ENCODE data around the gene TMEM87B. TPM values are rescaled to one million over a fixed set of nuclear protein-coding genes. Genes with fewer than 3 reads are reported as not detected.
A peak's percentile ranks its signal among the peaks of the same experiment; 100 is the strongest.

Gene TMEM87B
- total RNA-seq, 2 donors from 2014 or later = 21.5 to 60.7 TPM

GRCh38 chr2:112053917-112054846 lies 887 bp upstream of the TMEM87B start:
- no peaks in the 10 kb centered on the region for H3K27me3 ChIP-seq (replicated peaks; ENCODE audit: insufficient read depth)
- peaks cover 13% of the 10 kb centered on the region for H3K4me1 ChIP-seq (replicated peaks)
- intact Hi-C loops (cut with DNase I) = loop anchor here (2.0 to 10.0 kb wide), 4 partner anchors 155 to 531 kb away; partner anchors contain the start of genes CHCHD5, MERTK, RGPD8 and TTL
- no peaks in the 10 kb centered on the region for H3K36me3 ChIP-seq
- TF ChIP-seq CTCF (IDR thresholded peaks at IDR 0.05) = no peak
- peak; percentile 57 for TF ChIP-seq POLR2AphosphoS5 (IDR thresholded peaks at IDR 0.05)
- TF ChIP-seq POLR2A (IDR thresholded peaks at IDR 0.05) = peak; percentile 45
- H3K9me3 ChIP-seq = no peaks in the 10 kb centered on the region
- H3K4me3 ChIP-seq = peak overlapping the region; percentile 30 to 47
- under 1% methylated on average over 62 of the region's 62 CpGs for WGBS
- DNase-seq (ENCODE audit: low spot score) = peak; percentile 97
- H3K27ac ChIP-seq = peak overlapping the region; percentile 87 to 90

GRCh38 chr2:112055730-112056625 lies 909 bp downstream of the TMEM87B start:
- H3K9me3 ChIP-seq = no peaks in the 10 kb centered on the region
- DNase-seq (ENCODE audit: low spot score) = peak; percentile 63
- intact Hi-C loops (cut with DNase I) = loop anchor here (2.0 to 10.0 kb wide), 5 partner anchors 157 to 529 kb away; partner anchors contain the start of genes CHCHD5, MERTK, RGPD8 and ZC3H6
- TF ChIP-seq POLR2A (IDR thresholded peaks at IDR 0.05) (peak; percentile 12), CTCF (IDR thresholded peaks at IDR 0.05) (no peak), POLR2AphosphoS5 (IDR thresholded peaks at IDR 0.05) (peak; percentile 65)
- peaks cover 13% of the 10 kb centered on the region for H3K4me1 ChIP-seq (replicated peaks)
- peak overlapping the region; percentile 93 to 96 for H3K27ac ChIP-seq
- H3K27me3 ChIP-seq (replicated peaks; ENCODE audit: insufficient read depth) = no peaks in the 10 kb centered on the region
- peak overlapping the region; percentile 90 to 95 for H3K4me3 ChIP-seq
- under 1% methylated on average over 30 of the region's 42 CpGs for WGBS
- no peaks in the 10 kb centered on the region for H3K36me3 ChIP-seq

- no peaks in the 10 kb centered on the region for H3K27me3 ChIP-seq (replicated peaks; ENCODE audit: insufficient read depth)
- H3K4me3 ChIP-seq = peak overlapping the region; percentile 90 to 95
- H3K27ac ChIP-seq = peak overlapping the region; percentile 93 to 96
- intact Hi-C loops (cut with DNase I) = loop anchor here (5.0 to 10.0 kb wide), 4 partner anchors 201 to 528 kb away; partner anchors contain the start of genes CHCHD5, RGPD8, ZC3H6 and ZC3H8
- H3K9me3 ChIP-seq = no peaks in the 10 kb centered on the region
- 9% methylated on average over 3 of the region's 3 CpGs for WGBS
- no peak for DNase-seq (ENCODE audit: low spot score)
- H3K4me1 ChIP-seq (replicated peaks) = peaks cover 13% of the 10 kb centered on the region
- TF ChIP-seq CTCF (IDR thresholded peaks at IDR 0.05) = no peak
- no peak for TF ChIP-seq POLR2A (IDR thresholded peaks at IDR 0.05)
- TF ChIP-seq POLR2AphosphoS5 (IDR thresholded peaks at IDR 0.05) = no peak
- no peaks in the 10 kb centered on the region for H3K36me3 ChIP-seq
These were observed 1.5 kb downstream of the TMEM87B start for GRCh38 chr2:112056626-112056987.

- H3K27ac ChIP-seq = no peak overlapping the region
- intact Hi-C loops (cut with DNase I) = loop anchor here (5.0 to 10.0 kb wide), 4 partner anchors 198 to 525 kb away; partner anchors contain the start of genes CHCHD5, RGPD8, ZC3H6 and ZC3H8
- no peak for TF ChIP-seq POLR2A (IDR thresholded peaks at IDR 0.05)
- TF ChIP-seq POLR2AphosphoS5 (IDR thresholded peaks at IDR 0.05) = no peak
- TF ChIP-seq CTCF (IDR thresholded peaks at IDR 0.05) = no peak
- peaks cover 13% of the 10 kb centered on the region for H3K4me1 ChIP-seq (replicated peaks)
- H3K9me3 ChIP-seq = no peaks in the 10 kb centered on the region
- 88% methylated on average over 2 of the region's 2 CpGs for WGBS
- H3K36me3 ChIP-seq = no peaks in the 10 kb centered on the region
- no peaks in the 10 kb centered on the region for H3K27me3 ChIP-seq (replicated peaks; ENCODE audit: insufficient read depth)
- DNase-seq (ENCODE audit: low spot score) = no peak
- H3K4me3 ChIP-seq = no peak overlapping the region
These were observed 4.6 kb downstream of the TMEM87B start for GRCh38 chr2:112059671-112060070.
